Measurements from ENCODE around the gene C19orf85.
A peak's percentile ranks its signal among the peaks of the same experiment; 100 is the strongest.
"Not testable (repeated sequence)": the region's sequence is repeated elsewhere in the genome, so short reads cannot be mapped to it uniquely, and the experiment has no call there.

Gene C19orf85

GRCh38 chr19:55464662-55465054, at the start of gene C19orf85:
Gene C19orf85, minus strand, starts transcription at chr19:55464751. Its CDS starts 197 bp downstream, at chr19:55464554.
- DNase-seq (ENCODE audit: low read depth) = no peak

GRCh38 chr19:55508120-55508519, 43.6 kb upstream of the C19orf85 start:
- DNase-seq (ENCODE audit: low read depth) = no peak

GRCh38 chr19:55504981-55505380, 40.4 kb upstream of the C19orf85 start:
- DNase-seq (ENCODE audit: low read depth) = no peak

DNA sequence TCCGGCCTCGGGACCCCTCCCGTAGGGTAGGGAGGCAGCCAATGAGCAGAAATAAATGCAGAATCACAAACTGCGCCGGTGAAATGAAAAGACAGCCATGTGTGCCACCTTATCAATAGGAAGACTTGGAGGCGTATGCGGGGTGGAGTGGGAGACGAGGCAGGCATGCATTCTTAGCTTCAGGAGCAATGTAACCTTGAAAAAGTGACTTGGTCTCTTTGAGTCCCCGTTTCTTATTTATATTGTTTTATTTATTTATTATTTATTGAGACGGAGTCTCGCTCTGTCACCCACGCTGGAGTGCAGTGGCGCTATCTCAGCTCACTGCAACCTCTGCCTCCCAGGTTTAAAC, 39.7 kb upstream of the C19orf85 start:
- DNase-seq (ENCODE audit: low read depth) = no peak

DNA sequence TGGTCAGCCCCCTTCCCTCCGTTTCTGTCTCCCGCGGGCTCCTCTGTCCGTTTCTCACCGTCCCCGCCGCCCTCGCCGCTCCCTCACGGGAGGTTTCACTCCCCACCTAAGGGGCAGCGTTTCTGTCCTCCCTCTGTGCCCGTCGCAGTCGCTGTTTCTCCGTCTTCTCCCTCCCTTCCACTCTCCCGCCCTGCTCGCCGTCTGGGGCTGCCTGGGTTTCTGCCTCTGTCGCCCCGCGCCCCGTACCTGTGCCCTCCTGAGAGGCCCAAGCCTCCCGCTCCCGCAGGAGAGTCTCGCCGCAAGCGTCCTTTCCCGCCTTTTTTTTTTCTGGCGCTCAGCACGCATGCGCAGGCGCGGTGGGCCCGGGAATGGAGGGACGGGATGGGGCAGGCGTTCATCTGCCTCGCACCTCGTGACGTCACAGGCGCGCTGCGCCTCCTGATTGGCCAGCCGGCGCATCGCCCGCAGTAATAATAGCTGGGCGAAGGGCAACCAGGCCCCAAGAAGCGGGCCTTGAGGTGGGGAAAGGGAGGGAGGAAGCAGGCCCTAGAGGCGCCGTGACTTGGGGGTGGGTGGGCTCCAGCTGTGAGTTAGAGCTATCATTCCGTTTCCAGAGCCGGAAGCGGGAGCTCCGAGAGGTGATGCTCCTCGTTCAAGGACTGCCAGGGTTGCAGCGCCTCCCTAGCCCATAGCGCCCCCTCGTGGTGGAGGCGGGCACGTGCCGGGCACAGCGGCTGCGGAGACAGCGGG, 39.1 kb upstream of the C19orf85 start:
- peak; percentile 89 for DNase-seq (ENCODE audit: low read depth)

DNA sequence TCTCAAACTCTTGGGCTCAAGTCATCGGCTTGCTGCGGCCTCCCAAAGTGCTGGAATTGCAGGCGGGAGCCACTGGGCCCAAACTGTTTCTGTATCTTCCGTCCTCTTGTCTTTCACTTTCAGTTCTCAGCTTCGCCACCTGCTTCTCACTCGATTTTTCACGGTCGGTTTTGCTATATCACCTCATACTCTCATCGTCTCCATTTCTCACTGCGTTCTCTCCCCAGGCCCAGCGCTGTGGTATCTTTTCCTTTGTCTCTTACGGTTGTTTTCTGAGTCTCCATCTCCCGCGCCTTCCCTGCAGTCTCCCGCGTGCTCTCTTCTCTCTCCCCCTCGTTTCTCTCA, 38.6 kb upstream of the C19orf85 start:
- DNase-seq (ENCODE audit: low read depth) = no peak

GRCh38 chr19:55502197-55502952, 37.8 kb upstream of the C19orf85 start:
- no peak for DNase-seq (ENCODE audit: low read depth)

DNA sequence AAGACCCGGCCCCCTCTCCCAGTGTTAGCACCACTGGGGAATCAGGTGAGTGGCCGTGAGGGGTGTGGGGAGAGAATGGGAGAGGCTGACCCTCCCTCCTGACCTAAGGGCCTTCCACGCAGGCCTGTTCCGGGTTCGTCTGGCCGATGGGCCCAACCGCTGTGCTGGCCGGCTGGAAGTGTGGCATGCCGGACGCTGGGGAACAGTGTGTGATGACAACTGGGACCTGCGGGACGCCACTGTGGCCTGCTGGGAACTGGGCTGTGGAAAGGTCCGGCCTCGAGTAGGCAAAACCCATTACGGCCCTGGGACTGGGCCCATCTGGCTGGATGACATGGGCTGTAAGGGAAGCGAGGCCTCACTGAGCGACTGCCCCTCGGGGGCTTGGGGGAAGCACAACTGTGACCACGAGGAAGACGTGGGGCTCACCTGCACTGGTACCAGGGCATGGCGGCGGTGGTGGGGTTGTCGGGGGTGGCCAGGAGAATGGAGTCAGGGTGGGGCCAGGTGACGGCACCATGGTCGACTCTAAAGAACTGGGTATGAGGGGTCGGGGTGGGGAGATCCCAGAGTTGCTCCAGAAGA, 35.9 kb upstream of the C19orf85 start:
- DNase-seq (ENCODE audit: low read depth) = no peak

DNA sequence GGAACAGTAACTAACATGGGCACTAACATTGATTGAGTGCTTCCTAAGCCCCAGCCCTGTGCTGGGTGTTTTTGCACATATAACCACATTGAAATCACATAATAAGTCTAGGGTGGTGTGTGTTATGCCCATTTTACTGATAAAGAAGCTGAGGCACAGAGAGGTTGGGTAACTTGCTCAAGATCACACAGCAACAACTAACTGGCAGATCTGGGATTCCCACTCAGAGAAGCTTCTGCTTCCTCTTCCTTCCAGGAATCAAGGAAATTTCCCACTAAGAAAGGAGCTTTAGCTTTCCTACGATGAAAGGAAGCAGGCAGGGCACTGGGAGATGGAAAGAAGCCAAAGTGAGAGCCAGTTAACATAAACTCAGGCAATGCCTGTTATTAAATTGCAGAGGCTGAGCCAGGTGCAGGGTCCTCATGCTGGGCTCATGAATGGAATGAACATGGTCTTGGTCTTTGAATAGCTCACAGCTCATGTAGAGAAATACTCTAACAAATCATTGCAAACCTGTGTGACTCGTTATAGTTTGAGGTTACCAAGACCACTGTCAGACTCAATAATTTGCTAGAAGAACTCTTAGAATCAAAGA, 33.8 kb upstream of the C19orf85 start:
- DNase-seq (ENCODE audit: low read depth) = no peak

- no peak for DNase-seq (ENCODE audit: low read depth)
Observed at GRCh38 chr19:55497763-55498162, 33.2 kb upstream of the C19orf85 start.

- not testable (repeated sequence) for DNase-seq (ENCODE audit: low read depth)
Observed at GRCh38 chr19:55496820-55497219, 32.3 kb upstream of the C19orf85 start.

DNA sequence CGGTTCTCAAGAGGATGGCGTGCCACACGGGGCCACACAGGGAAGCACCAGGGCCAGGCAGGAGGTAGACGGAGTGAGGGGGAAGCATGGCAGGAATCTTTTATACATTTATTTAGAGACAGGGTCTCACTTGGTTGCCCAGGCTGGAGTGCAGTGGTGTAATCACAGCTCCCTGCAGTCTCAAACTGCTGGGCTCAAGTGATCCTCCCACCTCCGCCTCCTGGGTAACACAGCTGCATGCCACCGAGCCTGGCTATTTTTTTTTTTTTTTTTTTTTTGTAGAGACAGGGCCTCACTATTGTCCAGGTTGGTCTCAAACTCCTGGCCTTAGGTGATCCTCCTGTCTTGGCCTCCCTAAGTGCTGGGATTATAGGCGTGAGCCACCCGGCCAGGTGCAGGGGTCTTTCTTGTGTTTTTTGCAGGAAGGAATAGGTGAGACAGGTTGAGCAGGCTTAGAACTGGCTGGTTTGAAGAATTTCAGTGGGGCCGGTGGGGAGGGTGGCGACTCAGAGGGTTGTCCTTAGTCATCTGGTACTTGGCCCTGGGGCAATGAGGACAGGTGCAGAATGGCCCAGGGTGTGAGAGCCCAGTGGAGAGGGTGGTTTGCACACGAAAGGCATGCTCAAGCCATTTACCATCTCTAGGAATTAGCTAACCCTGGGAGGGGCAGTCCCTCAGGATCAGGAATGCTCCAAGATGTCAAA, 31.2 kb upstream of the C19orf85 start:
- DNase-seq (ENCODE audit: low read depth) = no peak

DNA sequence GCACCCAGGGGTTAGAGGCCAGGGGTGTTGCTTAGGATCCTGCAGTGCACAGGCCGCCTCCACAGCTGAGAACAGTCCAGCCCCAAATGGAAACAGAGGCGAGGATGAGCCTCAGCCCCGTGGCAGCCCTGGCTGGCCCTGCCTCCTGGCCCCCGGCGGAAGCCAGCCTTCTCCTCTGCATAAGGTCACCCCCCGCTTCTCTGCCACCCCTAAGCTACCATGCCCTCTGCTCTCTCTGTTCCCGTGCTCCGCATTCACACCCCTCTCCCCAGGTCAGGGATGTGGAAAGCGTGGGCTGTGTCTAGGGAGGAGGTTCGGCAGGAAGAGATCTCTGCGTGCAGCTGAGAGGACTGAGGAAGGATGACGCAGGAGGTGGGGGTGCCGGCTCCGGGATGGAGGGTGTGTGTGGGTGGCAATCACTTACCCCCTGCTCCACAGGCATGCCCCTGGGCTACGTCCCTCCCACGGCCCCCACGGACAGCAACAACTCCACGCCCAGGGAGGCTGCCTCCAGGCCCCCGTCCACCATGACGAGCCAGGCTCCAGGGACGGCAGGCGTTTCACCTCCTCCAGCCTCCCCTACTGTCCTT, 29.7 kb upstream of the C19orf85 start:
- no peak for DNase-seq (ENCODE audit: low read depth)

GRCh38 chr19:55493645-55494171, 29.2 kb upstream of the C19orf85 start:
- DNase-seq (ENCODE audit: low read depth) = no peak

- DNase-seq (ENCODE audit: low read depth) = no peak
Observed at GRCh38 chr19:55493052-55493644, 28.6 kb upstream of the C19orf85 start.

DNA sequence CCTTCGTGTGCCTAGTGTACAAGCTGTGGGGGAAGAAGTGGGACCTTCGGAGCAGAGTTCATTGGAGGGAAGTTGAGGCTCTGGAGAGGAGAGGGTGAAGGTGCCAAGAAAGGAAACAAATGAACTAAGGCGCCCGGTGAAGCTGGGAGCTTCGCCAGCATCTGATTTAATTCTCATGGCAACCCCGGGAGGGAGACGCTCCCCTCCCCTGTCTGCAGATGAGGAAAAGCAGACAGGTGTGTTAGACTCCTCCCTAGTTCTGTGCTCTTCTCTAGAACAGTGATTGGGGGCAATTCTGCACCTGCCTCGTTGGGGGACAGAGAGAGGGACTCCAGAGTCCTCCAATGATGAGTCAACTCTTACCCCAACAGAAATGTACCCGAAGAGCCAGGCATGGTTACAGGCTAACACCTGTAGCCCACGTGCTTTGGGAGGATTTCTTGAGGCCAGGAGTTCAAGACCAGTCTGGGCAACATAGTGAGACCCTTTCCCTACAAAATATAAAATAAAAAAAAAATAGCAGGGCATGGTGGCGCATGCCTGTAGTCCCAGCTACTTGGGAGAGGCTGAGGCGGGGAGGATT, 27.9 kb upstream of the C19orf85 start:
- no peak for DNase-seq (ENCODE audit: low read depth)

DNA sequence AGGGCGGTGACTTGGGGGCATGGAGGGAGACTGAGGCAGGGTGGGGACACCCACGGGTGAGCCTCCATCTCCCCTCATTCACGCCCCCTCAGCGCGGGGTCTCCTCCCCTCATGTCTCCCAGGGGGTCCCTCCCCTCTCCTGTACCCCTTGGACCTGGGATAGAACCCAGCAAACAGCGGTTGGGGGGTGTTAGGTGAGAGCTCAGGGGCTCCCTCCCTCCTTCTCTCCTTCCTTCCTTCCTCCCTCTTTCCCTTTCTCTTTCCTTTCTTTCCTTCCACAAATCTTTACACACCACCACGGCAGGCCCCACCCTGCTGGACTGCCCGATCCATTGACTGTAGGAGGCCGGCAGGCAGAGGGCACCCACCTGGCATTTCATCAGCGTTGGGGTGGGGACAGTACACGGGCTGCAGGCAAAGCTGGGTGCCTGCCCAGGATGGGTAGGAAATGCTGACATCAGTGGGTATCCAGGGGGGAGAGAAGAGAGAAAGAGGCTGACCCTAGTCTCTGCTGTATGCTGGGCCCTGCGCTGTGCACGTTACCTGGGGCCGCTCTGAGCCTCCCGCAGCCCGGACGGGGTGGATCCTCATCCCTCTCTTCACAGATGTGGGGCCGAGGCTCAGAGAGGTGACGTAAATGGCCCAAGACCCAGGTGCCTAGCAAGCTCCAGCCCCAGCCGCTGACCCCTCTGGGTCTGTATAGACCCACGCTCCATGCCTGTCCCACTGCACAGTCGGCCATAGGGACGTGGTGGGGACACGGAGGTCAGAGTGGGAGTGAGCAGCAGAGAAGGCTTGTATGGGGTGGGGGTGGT, 27.2 kb upstream of the C19orf85 start:
- no peak for DNase-seq (ENCODE audit: low read depth)

DNA sequence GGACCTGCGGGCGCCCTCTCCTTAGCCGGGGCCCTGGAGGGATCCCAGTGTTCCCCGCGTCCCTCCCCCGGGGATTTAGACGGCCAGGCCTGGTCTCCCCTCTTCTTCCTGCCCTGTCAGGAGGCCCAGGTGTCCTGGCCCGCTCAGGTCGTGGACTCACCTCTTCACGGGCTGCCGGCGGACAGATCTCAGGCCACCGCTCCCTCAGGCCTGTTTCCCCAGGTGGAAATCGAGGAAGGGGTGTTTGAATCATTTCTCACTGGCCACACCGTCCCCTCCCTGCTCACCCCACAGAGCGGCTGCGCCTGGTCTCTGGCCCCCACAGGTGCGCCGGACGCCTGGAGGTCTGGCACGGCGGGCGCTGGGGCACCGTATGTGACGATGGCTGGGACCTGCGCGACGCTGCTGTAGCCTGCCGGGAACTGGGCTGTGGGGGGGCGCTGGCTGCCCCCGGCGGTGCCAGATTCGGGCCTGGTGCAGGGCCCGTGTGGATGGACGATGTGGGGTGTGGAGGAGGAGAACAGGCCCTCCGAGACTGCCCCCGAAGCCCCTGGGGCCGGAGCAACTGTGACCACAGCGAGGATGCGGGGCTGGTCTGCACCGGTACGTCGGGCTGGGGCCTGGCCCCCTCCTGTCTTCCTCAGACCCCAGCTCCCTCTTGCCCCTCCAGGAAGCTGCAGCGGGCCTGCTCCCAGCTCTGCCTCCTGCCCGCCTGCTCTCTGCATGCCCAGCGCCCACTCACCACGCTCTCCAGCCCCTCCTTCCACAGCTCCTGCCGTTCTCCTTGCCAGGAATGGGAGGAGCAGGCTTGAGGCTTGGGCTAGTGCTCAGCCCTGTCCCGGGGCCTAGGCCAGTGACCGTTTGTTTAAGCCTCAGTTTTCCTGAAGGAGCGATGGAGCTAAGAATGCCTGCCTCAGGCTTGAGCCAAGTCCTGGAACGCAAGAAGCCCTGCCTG, 26.2 kb upstream of the C19orf85 start:
- DNase-seq (ENCODE audit: low read depth) = no peak
